RWPE2 (cell line): ENCODE results near the gene ADH1A.

ENCODE experiments used
- ATAC-seq: fragments of 200-7000 bp; cut with Tn5 transposase; 3 replicates; pipeline ENCODE4 v1.9.1; 2021; ENCODE audit warnings: low read depth
- DNase-seq: peaks from one replicate; pipeline ENCODE4 v3.0.0-alpha.2; 2020; ENCODE audit warnings: low spot score
- H3K27ac ChIP-seq: fragments of 450-650 bp; 2 replicates; pipeline ENCODE4 v1.5.1; 2017; ENCODE audit warnings: mild to moderate bottlenecking; ENCODE audit not compliant: poor library complexity, severe bottlenecking
- H3K27me3 ChIP-seq: fragments of 250-450 bp; sonication (Bioruptor Pico); 2 replicates; pipeline ENCODE4 v1.5.1; 2021; ENCODE audit warnings: mild to moderate bottlenecking, moderate library complexity; ENCODE audit not compliant: insufficient read depth, poor library complexity, severe bottlenecking
- H3K36me3 ChIP-seq: fragments of 250-450 bp; sonication (Bioruptor Pico); 2 replicates; pipeline ENCODE4 v1.5.1; 2020; ENCODE audit warnings: low read depth, mild to moderate bottlenecking, moderate library complexity
- H3K4me1 ChIP-seq: fragments of 250-450 bp; sonication (Bioruptor Pico); 2 replicates; pipeline ENCODE4 v1.5.1; 2021; ENCODE audit warnings: mild to moderate bottlenecking, moderate library complexity; ENCODE audit not compliant: insufficient read depth, poor library complexity, severe bottlenecking
- H3K4me3 ChIP-seq: fragments of 250-450 bp; sonication (Bioruptor Pico); 2 replicates; pipeline ENCODE4 v1.5.1; 2021; ENCODE audit warnings: mild to moderate bottlenecking, moderate library complexity; ENCODE audit not compliant: severe bottlenecking
- H3K9me3 ChIP-seq: fragments of 250-450 bp; sonication (Bioruptor Pico); 2 replicates; pipeline ENCODE4 v1.5.1; 2021; ENCODE audit warnings: mild to moderate bottlenecking, moderate library complexity; ENCODE audit not compliant: severe bottlenecking
- TF ChIP-seq, protein P1 (sequence below): fragments of 450-650 bp; IDR thresholded peaks from one replicate; pipeline ENCODE4 v1.5.1; 2017; ENCODE audit warnings: mild to moderate bottlenecking, moderate library complexity; ENCODE audit not compliant: poor library complexity, severe bottlenecking

The ADH1A gene

GRCh38 chr4:99310389-99310788, 19.6 kb upstream of the ADH1A start:
- no peak for DNase-seq
- TF ChIP-seq, protein P1, sequence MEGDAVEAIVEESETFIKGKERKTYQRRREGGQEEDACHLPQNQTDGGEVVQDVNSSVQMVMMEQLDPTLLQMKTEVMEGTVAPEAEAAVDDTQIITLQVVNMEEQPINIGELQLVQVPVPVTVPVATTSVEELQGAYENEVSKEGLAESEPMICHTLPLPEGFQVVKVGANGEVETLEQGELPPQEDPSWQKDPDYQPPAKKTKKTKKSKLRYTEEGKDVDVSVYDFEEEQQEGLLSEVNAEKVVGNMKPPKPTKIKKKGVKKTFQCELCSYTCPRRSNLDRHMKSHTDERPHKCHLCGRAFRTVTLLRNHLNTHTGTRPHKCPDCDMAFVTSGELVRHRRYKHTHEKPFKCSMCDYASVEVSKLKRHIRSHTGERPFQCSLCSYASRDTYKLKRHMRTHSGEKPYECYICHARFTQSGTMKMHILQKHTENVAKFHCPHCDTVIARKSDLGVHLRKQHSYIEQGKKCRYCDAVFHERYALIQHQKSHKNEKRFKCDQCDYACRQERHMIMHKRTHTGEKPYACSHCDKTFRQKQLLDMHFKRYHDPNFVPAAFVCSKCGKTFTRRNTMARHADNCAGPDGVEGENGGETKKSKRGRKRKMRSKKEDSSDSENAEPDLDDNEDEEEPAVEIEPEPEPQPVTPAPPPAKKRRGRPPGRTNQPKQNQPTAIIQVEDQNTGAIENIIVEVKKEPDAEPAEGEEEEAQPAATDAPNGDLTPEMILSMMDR = no peak
- H3K36me3 ChIP-seq = no peaks in the 10 kb centered on the region
- H3K27ac ChIP-seq = no peak overlapping the region
- H3K4me3 ChIP-seq = no peak overlapping the region
- H3K27me3 ChIP-seq = peaks cover 3% of the 10 kb centered on the region
- no peak for ATAC-seq
- no peaks in the 10 kb centered on the region for H3K9me3 ChIP-seq
- no peaks in the 10 kb centered on the region for H3K4me1 ChIP-seq

- DNase-seq = no peak
- TF ChIP-seq, protein P1 = no peak
- H3K27ac ChIP-seq = no peak overlapping the region
- no peaks in the 10 kb centered on the region for H3K9me3 ChIP-seq
- no peaks in the 10 kb centered on the region for H3K36me3 ChIP-seq
- no peaks in the 10 kb centered on the region for H3K4me1 ChIP-seq
- no peak for ATAC-seq
- peaks cover 2% of the 10 kb centered on the region for H3K27me3 ChIP-seq
- H3K4me3 ChIP-seq = no peak overlapping the region
Measured at GRCh38 chr4:99305638-99306400, 15.0 kb upstream of the ADH1A start.

- no peak for ATAC-seq
- H3K27ac ChIP-seq = no peak overlapping the region
- H3K4me3 ChIP-seq = no peak overlapping the region
Measured at GRCh38 chr4:99301376-99302164, 10.8 kb upstream of the ADH1A start.

DNA sequence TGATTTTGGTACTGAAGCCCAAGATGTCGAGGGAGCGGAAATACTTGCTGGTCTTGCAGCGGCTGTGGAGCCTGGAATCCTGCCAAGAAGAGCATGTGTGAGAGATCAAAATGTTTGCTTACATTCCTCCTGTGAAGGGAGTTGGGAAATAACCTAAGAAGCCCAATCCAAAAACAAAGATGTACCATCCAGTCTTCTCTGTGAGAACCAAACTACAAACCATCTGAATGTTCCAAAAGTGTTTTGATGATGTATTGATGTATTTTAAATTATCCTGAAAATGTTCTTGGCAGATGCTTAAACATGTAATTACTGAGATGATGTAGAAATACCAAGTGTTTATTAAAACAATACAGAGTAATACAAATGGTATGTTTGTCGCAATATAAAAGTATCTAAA, 10.1 kb upstream of the ADH1A start:
- no peak for DNase-seq
- Histone ChIP-seq H3K4me3 (no peak overlapping the region), H3K4me1 (no peaks in the 10 kb centered on the region), H3K9me3 (no peaks in the 10 kb centered on the region), H3K36me3 (no peaks in the 10 kb centered on the region), H3K27ac (no peak overlapping the region), H3K27me3 (no peaks in the 10 kb centered on the region)
- TF ChIP-seq, protein P1 = no peak
- peak; percentile 46; the same call in 2 of the 3 replicates for ATAC-seq

More at GRCh38 chr4:99301376-99302164, 10.8 kb upstream of the ADH1A start:
- Histone ChIP-seq H3K27me3 (no peaks in the 10 kb centered on the region), H3K36me3 (no peaks in the 10 kb centered on the region), H3K4me1 (no peaks in the 10 kb centered on the region), H3K9me3 (no peaks in the 10 kb centered on the region)
- TF ChIP-seq, protein P1 = no peak
- no peak for DNase-seq
